HCT116 (cell line): ENCODE results near the gene TMTC3. TPM values are rescaled to one million over a fixed set of nuclear protein-coding genes. Genes with fewer than 3 reads are reported as not detected.

Source experiments
- ATAC-seq: fragments of 200-7000 bp; cut with Tn5 transposase; 2 replicates; pipeline ENCODE4 v1.9.1; 2020; ENCODE audit warnings: mild to moderate bottlenecking, moderate library complexity
- BruUV-seq: library from RNA; stranded (reverse); fragments of 400-500 nt; replicated peaks from 2 replicates; lab custom pipeline; 2021; lab: Mats Ljungman, UMichigan
- CTCF ChIA-PET: fragments of 300-600 bp; sonication (Branson Sonifier 250); formaldehyde crosslinking; loops from one replicate; lab custom pipeline; 2021; ENCODE audit warnings: antibody characterized with exemption; lab: Charles Lee
- POLR2A ChIA-PET: fragments of 300-600, 350-600 bp; sonication (Branson Sonifier 250); formaldehyde crosslinking; loops from one replicate; lab custom pipeline; 2021; ENCODE audit warnings: antibody characterized with exemption; lab: Charles Lee
- RAD21 ChIA-PET, 2 experiments: fragments of 300-600 bp; sonication (Branson Sonifier 250); formaldehyde crosslinking; loops; one replicate each; lab custom pipeline; 2023; ENCODE audit warnings: low total read pairs in 2 of 2; ENCODE audit not compliant: uncharacterized antibody in 2 of 2, unreplicated experiment in 2 of 2, low non-redundant PET in 1 of 2; lab: Charles Lee
- DNase-seq: peaks from one replicate; pipeline ENCODE4 v3.0.0-alpha.2; 2010; ENCODE audit warnings: low read depth, low spot score
- H2AFZ ChIP-seq: fragments of 200-600 bp; shearing (Covaris generic), sonication (generic); 2 replicates; pipeline ENCODE4 v1.6.1; 2017; ENCODE audit warnings: low read depth, mixed run types, mixed read lengths, antibody characterized with exemption, low read length; ENCODE audit not compliant: poor library complexity, severe bottlenecking
- H3K27ac ChIP-seq: 2 replicates; pipeline ENCODE4 v1.5.1; 2012; ENCODE audit warnings: low read depth, low read length
- H3K27me3 ChIP-seq: fragments of 200-600 bp; sonication (generic); 2 replicates; pipeline ENCODE4 v1.6.1; 2016; ENCODE audit warnings: mixed run types, low read length, mixed read lengths; ENCODE audit not compliant: insufficient read depth
- H3K36me3 ChIP-seq, 2 experiments: fragments of 200-500 bp in 1 of 2; fragments of 200-600 bp in 1 of 2; sonication (Bioruptor generic) in 1 of 2; sonication (generic) in 1 of 2; 2 replicates each; pipeline versions ENCODE4 v1.5.1 to v1.6.1; 2014 to 2016; ENCODE audit warnings: low read length in 2 of 2, inconsistent platforms in 1 of 2, mixed read lengths in 1 of 2, mixed run types in 1 of 2; ENCODE audit not compliant: insufficient read depth in 2 of 2, control insufficient read depth in 1 of 2
- H3K4me1 ChIP-seq, 2 experiments: fragments of 200-600 bp in 1 of 2; sonication (generic) in 1 of 2; 2 replicates each; pipeline versions ENCODE4 v1.5.1 to v1.6.1; 2012 to 2017; ENCODE audit warnings: low read length in 2 of 2, inconsistent platforms in 1 of 2, mild to moderate bottlenecking in 1 of 2, mixed read lengths in 1 of 2, mixed run types in 1 of 2, moderate library complexity in 1 of 2; ENCODE audit not compliant: insufficient read depth in 2 of 2, control insufficient read depth in 1 of 2
- H3K4me2 ChIP-seq: fragments of 200-600 bp; sonication (generic); 2 replicates; pipeline ENCODE4 v1.6.1; 2017; ENCODE audit warnings: mixed run types, low read length, mixed read lengths
- H3K4me3 ChIP-seq, 2 experiments: fragments of 200-600 bp in 1 of 2; sonication (generic) in 1 of 2; replicated peaks in 1 of 2; 2 replicates each; pipeline ENCODE4 v1.5.1; 2011 to 2016; ENCODE audit warnings: low read length in 2 of 2, control low read depth in 1 of 2, low read depth in 1 of 2, mild to moderate bottlenecking in 1 of 2, mixed read lengths in 1 of 2, mixed run types in 1 of 2
- H3K79me2 ChIP-seq: fragments of 200-600 bp; sonication (generic); 2 replicates; pipeline ENCODE4 v1.6.1; 2017; ENCODE audit warnings: mild to moderate bottlenecking, mixed run types, low read length, moderate library complexity, mixed read lengths; ENCODE audit not compliant: insufficient read depth
- H3K9ac ChIP-seq: fragments of 200-600 bp; sonication (generic); 2 replicates; pipeline ENCODE4 v1.6.1; 2016; ENCODE audit warnings: low read length, mixed read lengths
- H3K9me2 ChIP-seq: fragments of 200-600 bp; sonication (generic), shearing (Covaris generic); 2 replicates; pipeline ENCODE4 v1.6.1; 2017; ENCODE audit warnings: mixed run types, mild to moderate bottlenecking, moderate library complexity; ENCODE audit not compliant: insufficient read depth
- H3K9me3 ChIP-seq, 2 experiments: fragments of 200-500 bp in 1 of 2; fragments of 200-600 bp in 1 of 2; sonication (Bioruptor generic) in 1 of 2; sonication (generic) in 1 of 2; 2 replicates each; pipeline ENCODE4 v1.6.1; 2014 to 2017; ENCODE audit warnings: low read length in 2 of 2, mixed read lengths in 2 of 2, inconsistent platforms in 1 of 2, low read depth in 1 of 2, mild to moderate bottlenecking in 1 of 2, mixed run types in 1 of 2, moderate library complexity in 1 of 2; ENCODE audit not compliant: control insufficient read depth in 1 of 2, insufficient read depth in 1 of 2
- H4K20me1 ChIP-seq: fragments of 200-600 bp; sonication (generic), shearing (Covaris generic); 2 replicates; pipeline ENCODE4 v1.6.1; 2017; ENCODE audit warnings: mixed run types, mild to moderate bottlenecking, moderate library complexity; ENCODE audit not compliant: insufficient read depth
- CBX3 ChIP-seq: IDR thresholded peaks from 2 replicates; pipeline ENCODE4 v1.6.1; 2012; ENCODE audit warnings: low read depth
- EGR1 ChIP-seq: IDR thresholded peaks from 2 replicates; pipeline ENCODE4 v1.6.1; 2012; ENCODE audit warnings: low read depth
- EZH2 ChIP-seq: fragments of 200-600 bp; sonication (generic); IDR thresholded peaks from 2 replicates; pipeline ENCODE4 v1.6.1; 2017; ENCODE audit warnings: antibody characterized with exemption, mixed run types
- EZH2phosphoT487 ChIP-seq: fragments of 200-600 bp; IDR thresholded peaks from 2 replicates; pipeline ENCODE4 v1.6.1; 2018; ENCODE audit warnings: antibody characterized with exemption, borderline replicate concordance
- FOSL1 ChIP-seq: IDR thresholded peaks from 2 replicates; pipeline ENCODE4 v1.6.1; 2012; ENCODE audit warnings: low read depth
- JUND ChIP-seq: IDR thresholded peaks from 2 replicates; pipeline ENCODE4 v1.6.1; 2012
- MAX ChIP-seq: IDR thresholded peaks from 2 replicates; pipeline ENCODE4 v1.6.1; 2012
- POLR2AphosphoS5 ChIP-seq: IDR thresholded peaks from 2 replicates; pipeline ENCODE4 v1.6.1; 2011; ENCODE audit warnings: mild to moderate bottlenecking, low read depth, low read length, moderate library complexity
- RAD21 ChIP-seq: IDR thresholded peaks from 2 replicates; pipeline ENCODE4 v1.6.1; 2012; ENCODE audit warnings: low read depth, mild to moderate bottlenecking
- REST ChIP-seq: IDR thresholded peaks from 2 replicates; pipeline ENCODE4 v1.6.1; 2012; ENCODE audit warnings: low read depth
- SIN3A ChIP-seq: IDR thresholded peaks from 2 replicates; pipeline ENCODE4 v1.6.1; 2012; ENCODE audit warnings: low read depth
- TCF7L2 ChIP-seq: IDR thresholded peaks from 2 replicates; pipeline ENCODE4 v1.7.0; 2011; ENCODE audit warnings: borderline replicate concordance, inconsistent platforms; ENCODE audit not compliant: insufficient read depth, insufficient read length; ENCODE audit errors: extremely low read depth
- ZBTB33 ChIP-seq: IDR thresholded peaks from 2 replicates; pipeline ENCODE4 v1.6.1; 2011; ENCODE audit warnings: mild to moderate bottlenecking, low read length, moderate library complexity; ENCODE audit not compliant: insufficient replicate concordance; ENCODE audit errors: extremely low read depth
- intact Hi-C: fragments of 100-400 bp; cut with micrococcal nuclease; formaldehyde crosslinking; loops from 2 replicates; pipeline ENCODE4 v1.10.0; 2022
- total RNA-seq: library from RNA; stranded (reverse); gene quantifications from one replicate; pipeline ENCODE4 v1.2.1, GENCODE V29; 2021; ENCODE audit not compliant: unreplicated experiment

The TMTC3 gene
- total RNA-seq, 1 experiment from 2014 or later, result 22.5 TPM

- Histone ChIP-seq H3K9me3 (no peaks in the 10 kb centered on the region), H2AFZ (no peak overlapping the region), H3K27ac (no peak overlapping the region), H3K9ac (no peak overlapping the region), H3K79me2 (no peaks in the 10 kb centered on the region), H3K4me3 (no peak overlapping the region), H3K4me2 (no peak overlapping the region), H3K36me3 (no peaks in the 10 kb centered on the region), H3K4me1 (peaks cover 5 to 10% of the 10 kb centered on the region in 2 experiments; a peak in 3 of 4 replicates), H3K27me3 (no peaks in the 10 kb centered on the region), H3K9me2 (no peaks in the 10 kb centered on the region), H4K20me1 (no peaks in the 10 kb centered on the region)
- intact Hi-C loops, result no loop called here
- DNase-seq (no peak), ATAC-seq (no peak)
- POLR2A ChIA-PET, result no interaction called here
- BruUV-seq, result no TSS peak
- no peak for TF ChIP-seq SIN3A
- TF ChIP-seq EZH2phosphoT487, result no peak
- no peak for TF ChIP-seq MAX
- no peak for TF ChIP-seq POLR2AphosphoS5
- TF ChIP-seq RAD21, result no peak
- no peak for TF ChIP-seq JUND
- TF ChIP-seq ZBTB33, result no peak
- TF ChIP-seq TCF7L2, result no peak
- no peak for TF ChIP-seq EGR1
- TF ChIP-seq EZH2, result no peak
- TF ChIP-seq CBX3, result no peak
- no peak for TF ChIP-seq REST
- TF ChIP-seq FOSL1, result no peak
- CTCF ChIA-PET, result no interaction called here
- RAD21 ChIA-PET, result no interaction called here
These were observed 106.5 kb downstream of the TMTC3 start for GRCh38 chr12:88248606-88249005.

Other genes with a start within 250 kb of the TMTC3 start
- not detected for gene C12orf50, start 112.9 kb upstream of the TMTC3 start, total RNA-seq
- 13.6 TPM for gene CEP290, start 219 bp upstream of the TMTC3 start, total RNA-seq